Lower lobe of right lung (tissue), 2 donors: ENCODE measurements around the gene FES. TPM values are rescaled to one million over a fixed set of nuclear protein-coding genes. Genes with fewer than 3 reads are reported as not detected.

Source experiments
- ATAC-seq, 2 donors: fragments of 200-7000 bp; cut with Tn5 transposase; one replicate each; pipeline ENCODE4 v1.9.1; 2020 to 2022; ENCODE audit warnings: mild to moderate bottlenecking in 2 of 2, moderate library complexity in 2 of 2
- DNase-seq: peaks from one replicate; pipeline ENCODE4 v3.0.0-alpha.2; 2020
- H3K27ac ChIP-seq: fragments of 200-600 bp; one replicate; pipeline ENCODE4 v1.8.0; 2022
- H3K27me3 ChIP-seq: fragments of 200-600 bp; one replicate; pipeline ENCODE4 v1.8.0; 2022; ENCODE audit warnings: low read depth
- H3K36me3 ChIP-seq: fragments of 200-600 bp; one replicate; pipeline ENCODE4 v1.8.0; 2022; ENCODE audit warnings: mild to moderate bottlenecking
- H3K4me1 ChIP-seq: fragments of 200-600 bp; one replicate; pipeline ENCODE4 v1.8.0; 2022
- H3K4me3 ChIP-seq: fragments of 200-600 bp; one replicate; pipeline ENCODE4 v1.8.0; 2022; ENCODE audit warnings: mild to moderate bottlenecking
- H3K9me3 ChIP-seq: fragments of 200-600 bp; one replicate; pipeline ENCODE4 v1.8.0; 2022
- CTCF ChIP-seq: fragments of 200-600 bp; IDR thresholded peaks from one replicate; pipeline ENCODE4 v1.8.0; 2022; ENCODE audit warnings: antibody characterized with exemption, mild to moderate bottlenecking
- intact Hi-C: fragments of 100-400 bp; cut with DNase I; formaldehyde crosslinking; loops from one replicate; pipeline ENCODE4 v1.11.0; 2022
- total RNA-seq: library from RNA; stranded (reverse); fragmentation: NEBNext Ultra II Directional; extraction: Animal tissue kit (Norgen Biotek cat#: 25700); gene quantifications from one replicate; pipeline ENCODE4 v1.2.1, GENCODE V29; 2021
- donor health status: DM: no; HTN: yes; CAD: no; lungs with severe emphysema.

Gene FES
- total RNA-seq, 1 donor from 2014 or later, result 51.0 TPM

GRCh38 chr15:90909976-90910375 lies 25.7 kb downstream of the FES start:
- TF ChIP-seq CTCF, result no peak
- peaks cover 100% of the 10 kb centered on the region for H3K36me3 ChIP-seq
- no peak overlapping the region for H3K4me3 ChIP-seq
- ATAC-seq (no peak), DNase-seq (no peak)
- no peaks in the 10 kb centered on the region for H3K27me3 ChIP-seq
- no peak overlapping the region for H3K27ac ChIP-seq
- intact Hi-C loops, result no loop called here
- H3K9me3 ChIP-seq, result no peaks in the 10 kb centered on the region
- peaks cover 7% of the 10 kb centered on the region for H3K4me1 ChIP-seq

GRCh38 chr15:90910441-90911301 lies 26.4 kb downstream of the FES start:
- Histone ChIP-seq H3K27me3 (no peaks in the 10 kb centered on the region), H3K4me1 (peaks cover 12% of the 10 kb centered on the region), H3K27ac (no peak overlapping the region), H3K9me3 (no peaks in the 10 kb centered on the region), H3K36me3 (peaks cover 100% of the 10 kb centered on the region), H3K4me3 (no peak overlapping the region)
- DNase-seq (peak; percentile 33), ATAC-seq (no peak)
- intact Hi-C loops, result no loop called here
- TF ChIP-seq CTCF, result no peak

GRCh38 chr15:90911302-90911623 lies 27.0 kb downstream of the FES start:
- no peak for TF ChIP-seq CTCF
- ATAC-seq, result no peak
- Histone ChIP-seq H3K4me3 (no peak overlapping the region), H3K27me3 (no peaks in the 10 kb centered on the region), H3K4me1 (peaks cover 12% of the 10 kb centered on the region), H3K9me3 (no peaks in the 10 kb centered on the region), H3K36me3 (peaks cover 100% of the 10 kb centered on the region), H3K27ac (no peak overlapping the region)
- intact Hi-C loops, result no loop called here
- peak; percentile 34 for DNase-seq

GRCh38 chr15:90911906-90912769 lies 27.8 kb downstream of the FES start:
- H3K4me1 ChIP-seq, result peaks cover 12% of the 10 kb centered on the region
- ATAC-seq (no peak), DNase-seq (peak; percentile 45)
- intact Hi-C loops, result no loop called here
- H3K9me3 ChIP-seq, result no peaks in the 10 kb centered on the region
- no peaks in the 10 kb centered on the region for H3K27me3 ChIP-seq
- H3K36me3 ChIP-seq, result peaks cover 100% of the 10 kb centered on the region
- no peak for TF ChIP-seq CTCF
- no peak overlapping the region for H3K4me3 ChIP-seq
- H3K27ac ChIP-seq, result no peak overlapping the region

- H3K36me3 ChIP-seq, result peaks cover 100% of the 10 kb centered on the region
These were observed 28.4 kb downstream of the FES start for GRCh38 chr15:90912770-90913075.

More at GRCh38 chr15:90912770-90913075, 28.4 kb downstream of the FES start:
- no peak overlapping the region for H3K27ac ChIP-seq
- no peak for TF ChIP-seq CTCF
- H3K27me3 ChIP-seq, result no peaks in the 10 kb centered on the region
- ATAC-seq (no peak), DNase-seq (peak; percentile 14)
- peaks cover 12% of the 10 kb centered on the region for H3K4me1 ChIP-seq
- H3K4me3 ChIP-seq, result no peak overlapping the region
- intact Hi-C loops, result no loop called here
- H3K9me3 ChIP-seq, result no peaks in the 10 kb centered on the region
